Fibroblast of the aortic adventitia (primary cell): Measurements from ENCODE around the gene AGO3. TPM values are rescaled to one million over a fixed set of nuclear protein-coding genes. Genes with fewer than 3 reads are reported as not detected.

ENCODE experiments used
- DNase-seq: peaks from one replicate; pipeline ENCODE4 v3.0.0-alpha.2; 2010; ENCODE audit warnings: low read depth
- H3K4me3 ChIP-seq: 2 replicates; pipeline ENCODE4 v1.5.1; 2011; ENCODE audit warnings: low read depth, mild to moderate bottlenecking, control low read depth, low read length, moderate library complexity
- total RNA-seq: library from RNA; depleted of rRNA; stranded (reverse); fragments of >200 nt; gene quantifications from 2 replicates; pipeline ENCODE4 v1.2.3, GENCODE V29; 2012; ENCODE audit warnings: low replicate concordance
- TF ChIP-seq, protein P1 (sequence below): IDR thresholded peaks from 2 replicates; pipeline ENCODE4 v1.5.1; 2011; ENCODE audit warnings: mild to moderate bottlenecking, low read length, control low read depth, inconsistent platforms; ENCODE audit not compliant: insufficient read depth

The AGO3 gene
- total RNA-seq, 1 donor, result 17.5 TPM

DNA sequence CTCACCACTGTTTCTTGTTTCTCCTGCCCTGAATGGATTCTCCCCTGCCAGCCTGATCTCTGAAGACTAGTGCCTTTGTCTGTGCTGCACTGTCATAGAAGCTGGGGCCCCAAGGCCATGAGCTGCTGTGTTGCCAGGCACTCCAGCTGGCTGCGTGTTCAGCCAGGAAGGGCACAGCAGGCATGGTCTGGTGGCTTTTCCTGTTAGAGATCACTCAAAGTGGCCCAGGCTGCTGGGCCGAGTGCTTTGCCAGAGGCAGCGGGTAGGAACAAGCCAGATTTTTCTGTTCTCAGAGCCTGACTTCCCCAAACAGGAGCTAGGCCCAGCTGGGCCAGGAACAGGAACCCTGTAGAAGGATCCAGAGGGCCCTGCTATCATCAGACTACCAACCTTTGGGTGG, 163.0 kb downstream of the AGO3 start:
- no peak for DNase-seq
- TF ChIP-seq, protein P1, sequence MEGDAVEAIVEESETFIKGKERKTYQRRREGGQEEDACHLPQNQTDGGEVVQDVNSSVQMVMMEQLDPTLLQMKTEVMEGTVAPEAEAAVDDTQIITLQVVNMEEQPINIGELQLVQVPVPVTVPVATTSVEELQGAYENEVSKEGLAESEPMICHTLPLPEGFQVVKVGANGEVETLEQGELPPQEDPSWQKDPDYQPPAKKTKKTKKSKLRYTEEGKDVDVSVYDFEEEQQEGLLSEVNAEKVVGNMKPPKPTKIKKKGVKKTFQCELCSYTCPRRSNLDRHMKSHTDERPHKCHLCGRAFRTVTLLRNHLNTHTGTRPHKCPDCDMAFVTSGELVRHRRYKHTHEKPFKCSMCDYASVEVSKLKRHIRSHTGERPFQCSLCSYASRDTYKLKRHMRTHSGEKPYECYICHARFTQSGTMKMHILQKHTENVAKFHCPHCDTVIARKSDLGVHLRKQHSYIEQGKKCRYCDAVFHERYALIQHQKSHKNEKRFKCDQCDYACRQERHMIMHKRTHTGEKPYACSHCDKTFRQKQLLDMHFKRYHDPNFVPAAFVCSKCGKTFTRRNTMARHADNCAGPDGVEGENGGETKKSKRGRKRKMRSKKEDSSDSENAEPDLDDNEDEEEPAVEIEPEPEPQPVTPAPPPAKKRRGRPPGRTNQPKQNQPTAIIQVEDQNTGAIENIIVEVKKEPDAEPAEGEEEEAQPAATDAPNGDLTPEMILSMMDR, result no peak
- H3K4me3 ChIP-seq, result no peak overlapping the region

DNA sequence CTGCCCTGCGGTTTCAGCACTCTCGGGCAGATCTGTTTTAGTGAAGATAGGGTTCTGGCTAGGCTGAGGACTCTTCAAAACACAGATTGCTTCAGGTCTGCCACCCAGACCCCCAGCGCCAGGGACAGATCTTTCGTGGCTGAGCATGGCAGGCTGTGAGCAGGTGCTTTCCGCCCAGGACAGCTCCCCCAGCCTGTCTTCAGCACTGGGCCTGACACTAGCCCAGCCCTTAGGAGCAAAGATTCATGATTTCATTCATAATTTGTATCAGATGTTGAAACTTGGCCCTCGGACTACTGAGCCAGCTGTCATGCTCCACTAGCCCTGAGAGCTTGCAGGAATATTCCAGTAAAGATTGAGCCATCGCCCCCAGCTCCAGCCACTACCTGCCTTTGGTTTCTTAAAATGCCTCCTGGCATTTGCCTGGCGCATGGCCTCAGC, 163.7 kb downstream of the AGO3 start:
- no peak overlapping the region for H3K4me3 ChIP-seq
- TF ChIP-seq, protein P1, result no peak
- DNase-seq, result peak; percentile 66

DNA sequence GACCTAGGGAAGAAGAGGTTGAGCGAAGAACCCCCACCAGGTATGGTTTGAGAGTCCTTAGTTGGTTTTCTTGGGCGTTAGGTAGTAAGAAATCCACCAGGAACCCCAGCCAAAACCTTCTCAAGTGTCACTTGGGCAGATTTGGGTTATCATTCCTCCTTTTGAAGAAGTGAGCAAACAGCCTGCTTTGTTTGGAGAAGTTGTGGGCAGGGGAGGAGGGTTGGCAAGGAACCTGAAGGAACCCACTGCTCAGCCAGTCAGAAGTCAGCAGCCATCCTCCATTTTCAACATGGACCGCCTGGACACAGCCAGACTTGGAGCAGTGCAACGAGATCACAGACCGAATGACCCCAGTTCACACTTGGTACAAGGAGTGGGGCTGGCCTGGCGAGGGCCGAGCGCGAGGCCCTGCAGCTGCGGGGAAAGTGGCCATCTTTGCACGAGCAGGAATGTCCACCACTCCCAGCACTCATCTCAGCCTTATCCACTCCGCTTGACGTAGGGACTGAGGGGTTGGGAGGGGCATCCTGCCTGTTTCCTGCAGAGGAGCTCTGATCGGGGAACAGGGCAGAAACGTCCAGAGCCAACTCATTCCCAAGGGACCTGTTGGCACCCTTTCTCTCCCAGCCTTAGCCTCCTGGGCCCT, 165.0 kb downstream of the AGO3 start:
- no peak overlapping the region for H3K4me3 ChIP-seq
- DNase-seq, result peak; percentile 23
- TF ChIP-seq, protein P1, result no peak

DNA sequence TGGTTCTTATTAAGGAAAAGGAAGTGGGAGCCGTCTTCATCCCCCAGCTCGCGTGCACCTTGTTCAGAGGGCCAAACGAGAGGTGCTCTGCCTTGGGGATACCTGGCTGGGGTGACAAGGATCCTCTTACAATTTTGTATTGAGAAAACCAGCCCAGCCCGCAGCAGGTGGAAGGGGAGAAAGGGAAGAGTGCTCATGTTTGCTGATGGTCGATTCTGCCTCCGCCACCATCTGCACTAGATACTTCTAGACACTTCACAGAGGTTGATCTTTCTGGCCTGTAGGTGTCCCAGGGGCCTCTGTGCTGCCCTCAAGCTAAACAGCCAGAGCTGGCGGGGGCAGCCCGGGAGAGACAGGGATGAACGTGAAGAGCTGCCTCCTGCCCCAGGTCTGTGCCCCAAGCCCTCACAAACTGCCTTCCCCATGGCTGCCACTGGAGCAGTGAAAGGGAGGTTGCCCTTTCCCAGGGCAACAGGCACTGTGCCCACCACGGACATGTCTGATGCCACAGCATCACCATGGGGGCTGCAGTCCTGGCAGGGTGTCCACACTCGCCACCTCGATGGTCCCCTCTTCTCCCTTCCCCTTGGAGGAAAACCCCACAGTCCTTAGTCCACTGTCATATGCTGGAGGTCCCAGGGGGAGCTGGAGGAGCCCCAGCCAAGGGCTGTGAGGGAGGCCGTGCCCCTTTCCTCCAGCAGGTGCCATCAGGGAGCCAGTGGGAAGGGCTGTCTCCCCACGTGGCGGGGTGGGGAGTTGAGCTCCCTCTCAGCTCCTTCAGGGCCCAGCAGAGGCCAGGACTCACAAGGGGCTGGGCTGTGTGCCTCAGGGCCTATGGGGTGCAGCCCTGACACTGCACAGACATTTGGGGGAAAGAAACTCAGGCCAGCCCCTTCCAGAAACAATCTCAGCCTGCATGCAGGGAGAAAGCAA, 165.9 kb downstream of the AGO3 start:
- TF ChIP-seq, protein P1, result no peak
- no peak overlapping the region for H3K4me3 ChIP-seq
- DNase-seq, result no peak

DNA sequence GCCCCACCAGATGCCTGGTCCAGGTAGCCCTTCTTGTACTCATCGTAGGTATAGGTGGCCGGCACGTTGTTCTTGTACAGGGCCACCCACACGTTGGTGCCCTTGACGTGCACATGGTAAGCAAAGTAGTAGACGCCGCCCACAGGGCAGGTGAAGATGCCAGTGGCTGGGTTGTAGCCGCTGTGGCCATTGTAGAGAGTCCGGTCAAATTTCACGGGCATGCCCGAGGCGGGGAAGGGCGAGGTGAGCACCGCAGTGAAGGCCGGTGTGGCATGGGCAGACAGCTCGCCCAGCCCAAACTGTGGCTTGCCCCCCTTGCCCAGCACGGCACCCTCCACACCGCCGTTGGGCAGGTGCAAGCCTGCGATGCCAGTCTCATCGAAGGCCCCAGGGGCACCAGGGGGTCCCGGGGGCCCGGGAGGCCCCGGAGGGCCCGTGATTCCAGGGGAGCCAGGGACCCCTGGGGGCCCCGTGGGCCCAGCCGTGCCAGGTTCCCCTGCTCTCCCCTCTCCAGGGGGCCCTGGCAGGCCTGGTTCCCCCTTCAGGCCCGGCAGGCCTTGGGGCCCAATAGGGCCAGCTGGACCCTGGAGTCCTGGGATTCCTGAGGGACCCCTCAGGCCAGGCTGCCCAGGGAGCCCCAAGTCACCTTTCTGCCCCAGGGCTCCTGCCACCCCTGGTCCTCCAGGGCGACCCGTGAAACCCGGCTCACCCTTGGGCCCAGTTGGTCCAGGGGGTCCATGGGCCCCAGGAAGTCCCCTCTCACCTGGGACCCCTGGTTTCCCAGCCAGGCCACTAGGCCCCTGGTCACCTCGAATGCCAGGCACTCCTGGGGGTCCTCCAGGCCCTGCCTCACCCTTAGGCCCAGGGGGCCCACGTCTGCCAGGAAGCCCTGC, 167.0 kb downstream of the AGO3 start:
- TF ChIP-seq, protein P1, result no peak
- no peak for DNase-seq
- no peak overlapping the region for H3K4me3 ChIP-seq

DNA sequence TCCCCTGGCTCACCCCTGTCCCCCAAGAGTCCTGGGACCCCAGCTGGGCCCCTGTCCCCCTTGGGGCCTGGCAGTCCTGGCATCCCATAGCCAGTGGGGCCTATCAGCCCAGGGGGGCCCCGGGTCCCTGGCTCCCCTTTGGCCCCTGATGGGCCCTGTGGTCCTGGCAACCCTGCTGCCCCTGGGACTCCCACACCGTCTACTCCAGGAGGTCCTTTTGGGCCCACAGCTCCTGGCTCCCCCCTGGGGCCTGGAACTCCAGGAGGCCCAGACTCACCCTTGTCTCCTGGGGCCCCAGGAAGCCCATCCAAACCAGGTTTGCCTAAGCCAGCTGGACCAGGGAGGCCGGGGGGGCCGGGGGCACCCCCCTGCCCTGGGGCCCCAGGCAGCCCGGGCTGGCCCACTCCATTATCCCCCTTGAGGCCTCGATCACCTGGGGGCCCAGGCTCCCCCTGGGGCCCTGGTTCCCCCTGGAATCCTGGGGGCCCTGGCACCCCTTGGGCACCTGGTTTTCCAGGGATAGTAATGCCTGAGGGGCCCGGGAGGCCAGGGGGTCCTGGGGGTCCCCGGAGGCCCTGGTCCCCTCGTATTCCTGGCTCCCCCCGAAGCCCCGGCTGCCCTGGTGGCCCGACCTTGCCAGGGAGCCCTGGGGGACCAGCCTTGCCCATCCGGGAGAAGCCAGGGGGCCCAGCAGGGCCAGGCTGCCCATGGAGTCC, 167.9 kb downstream of the AGO3 start:
- H3K4me3 ChIP-seq, result no peak overlapping the region
- TF ChIP-seq, protein P1, result no peak
- no peak for DNase-seq
